Measurements from ENCODE around the gene PAK6. TPM values are rescaled to one million over a fixed set of nuclear protein-coding genes. Genes with fewer than 3 reads are reported as not detected.

Gene PAK6
- total RNA-seq, 1 donor: not detected

DNA sequence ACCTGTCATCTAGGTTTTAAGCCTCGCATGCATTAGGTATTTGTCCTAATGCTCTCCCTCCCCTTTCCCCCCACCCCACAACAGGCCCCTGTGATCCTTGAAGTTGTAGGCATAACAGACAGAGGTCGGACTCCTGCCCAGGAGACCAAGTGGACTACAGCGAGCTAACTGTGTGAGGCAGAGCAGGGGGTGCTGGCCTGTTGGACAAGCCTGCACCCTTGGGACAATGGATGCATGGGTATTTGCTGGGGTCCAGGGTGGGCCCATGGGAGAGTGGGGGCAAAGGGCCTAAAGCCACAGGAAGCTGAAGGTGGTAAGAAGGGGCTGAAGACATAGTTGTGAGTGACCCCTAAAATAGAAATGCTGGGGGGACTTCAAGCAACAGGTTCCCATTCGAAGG is 66.4 kb downstream of the PAK6 start:
- Histone ChIP-seq H3K36me3 (ENCODE audit: insufficient read depth, low read length) (no peaks in the 10 kb centered on the region), H3K4me1 (ENCODE audit: insufficient read depth, low read length) (no peaks in the 10 kb centered on the region)

DNA sequence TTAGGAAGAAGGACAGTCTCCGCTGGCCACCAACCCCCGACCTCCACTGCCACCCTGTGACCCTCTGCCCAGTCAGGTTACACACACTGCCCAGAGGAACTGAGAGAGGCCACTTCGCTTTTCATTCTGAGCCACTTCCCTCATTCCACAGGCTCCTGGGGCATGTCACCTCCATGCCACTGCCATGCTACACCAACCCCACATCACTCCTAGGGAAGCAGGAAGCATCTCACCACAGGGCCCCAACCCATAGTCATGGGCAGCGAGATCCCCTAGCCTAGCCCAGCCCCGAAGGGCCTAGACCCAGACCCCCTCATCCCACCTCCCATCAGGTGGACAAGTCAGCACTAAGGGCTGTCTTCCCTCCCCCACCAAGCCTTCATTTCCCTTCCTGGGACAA is 67.5 kb downstream of the PAK6 start:
- Histone ChIP-seq H3K4me2 (ENCODE audit: insufficient read depth, low read length) (no peak overlapping the region), H3K9me3 (ENCODE audit: low read depth, low read length) (no peaks in the 10 kb centered on the region), H4K20me1 (ENCODE audit: insufficient read depth, low read length) (no peaks in the 10 kb centered on the region), H3K79me2 (ENCODE audit: insufficient read depth, low read length) (no peaks in the 10 kb centered on the region), H3K27ac (ENCODE audit: low read depth, low read length) (no peak overlapping the region), H3K36me3 (ENCODE audit: insufficient read depth, low read length) (no peaks in the 10 kb centered on the region), H3K4me1 (ENCODE audit: insufficient read depth, low read length) (no peaks in the 10 kb centered on the region), H3K4me3 (ENCODE audit: insufficient read depth, low read length) (no peak overlapping the region), H3K27me3 (ENCODE audit: insufficient read depth, low read length) (peaks cover 37% of the 10 kb centered on the region), H2AFZ (ENCODE audit: low read length) (no peak overlapping the region)
- TF ChIP-seq, protein P1, sequence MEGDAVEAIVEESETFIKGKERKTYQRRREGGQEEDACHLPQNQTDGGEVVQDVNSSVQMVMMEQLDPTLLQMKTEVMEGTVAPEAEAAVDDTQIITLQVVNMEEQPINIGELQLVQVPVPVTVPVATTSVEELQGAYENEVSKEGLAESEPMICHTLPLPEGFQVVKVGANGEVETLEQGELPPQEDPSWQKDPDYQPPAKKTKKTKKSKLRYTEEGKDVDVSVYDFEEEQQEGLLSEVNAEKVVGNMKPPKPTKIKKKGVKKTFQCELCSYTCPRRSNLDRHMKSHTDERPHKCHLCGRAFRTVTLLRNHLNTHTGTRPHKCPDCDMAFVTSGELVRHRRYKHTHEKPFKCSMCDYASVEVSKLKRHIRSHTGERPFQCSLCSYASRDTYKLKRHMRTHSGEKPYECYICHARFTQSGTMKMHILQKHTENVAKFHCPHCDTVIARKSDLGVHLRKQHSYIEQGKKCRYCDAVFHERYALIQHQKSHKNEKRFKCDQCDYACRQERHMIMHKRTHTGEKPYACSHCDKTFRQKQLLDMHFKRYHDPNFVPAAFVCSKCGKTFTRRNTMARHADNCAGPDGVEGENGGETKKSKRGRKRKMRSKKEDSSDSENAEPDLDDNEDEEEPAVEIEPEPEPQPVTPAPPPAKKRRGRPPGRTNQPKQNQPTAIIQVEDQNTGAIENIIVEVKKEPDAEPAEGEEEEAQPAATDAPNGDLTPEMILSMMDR (IDR thresholded peaks at IDR 0.05; ENCODE audit: extremely low read depth, low read depth, low read length): no peak
- DNase-seq (ENCODE audit: insufficient read length, low spot score, missing footprints): peak; percentile 57

More for the DNA sequence above, 66.4 kb downstream of the PAK6 start:
- H4K20me1 ChIP-seq (ENCODE audit: insufficient read depth, low read length): no peaks in the 10 kb centered on the region
- no peak overlapping the region for H2AFZ ChIP-seq (ENCODE audit: low read length)
- H3K4me3 ChIP-seq (ENCODE audit: insufficient read depth, low read length): no peak overlapping the region
- H3K9me3 ChIP-seq (ENCODE audit: low read depth, low read length): no peaks in the 10 kb centered on the region
- no peak overlapping the region for H3K4me2 ChIP-seq (ENCODE audit: insufficient read depth, low read length)
- H3K27ac ChIP-seq (ENCODE audit: low read depth, low read length): no peak overlapping the region
- TF ChIP-seq, protein P1 (IDR thresholded peaks at IDR 0.05; ENCODE audit: extremely low read depth, low read depth, low read length): no peak
- DNase-seq (ENCODE audit: insufficient read length, low spot score, missing footprints): no peak
- H3K79me2 ChIP-seq (ENCODE audit: insufficient read depth, low read length): no peaks in the 10 kb centered on the region
- H3K27me3 ChIP-seq (ENCODE audit: insufficient read depth, low read length): peaks cover 35% of the 10 kb centered on the region

DNA sequence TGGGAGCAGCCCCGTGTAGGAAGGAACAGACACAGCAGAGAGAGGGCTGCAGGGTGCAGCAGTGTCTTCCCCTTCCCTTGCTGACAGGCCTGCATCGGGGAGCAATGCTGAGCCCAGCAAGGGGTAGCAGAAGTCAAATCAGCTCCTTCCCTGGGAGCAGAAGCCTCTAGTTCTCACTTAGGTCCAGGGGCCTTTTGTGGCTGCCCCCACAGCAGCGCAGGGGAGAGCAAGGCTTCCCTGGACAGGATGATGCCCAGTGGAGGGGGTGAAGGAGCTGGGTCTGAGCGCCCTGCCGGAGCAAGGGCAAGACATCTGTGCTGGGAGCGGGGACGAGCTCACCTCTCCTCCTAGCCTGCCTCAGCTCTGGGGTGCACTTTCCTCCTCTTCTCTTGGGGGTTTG is 68.0 kb downstream of the PAK6 start:
- Histone ChIP-seq H3K27me3 (ENCODE audit: insufficient read depth, low read length) (peaks cover 41% of the 10 kb centered on the region), H3K27ac (ENCODE audit: low read depth, low read length) (no peak overlapping the region), H2AFZ (ENCODE audit: low read length) (no peak overlapping the region), H4K20me1 (ENCODE audit: insufficient read depth, low read length) (no peaks in the 10 kb centered on the region), H3K9me3 (ENCODE audit: low read depth, low read length) (no peaks in the 10 kb centered on the region), H3K79me2 (ENCODE audit: insufficient read depth, low read length) (no peaks in the 10 kb centered on the region), H3K4me3 (ENCODE audit: insufficient read depth, low read length) (no peak overlapping the region), H3K4me1 (ENCODE audit: insufficient read depth, low read length) (no peaks in the 10 kb centered on the region), H3K36me3 (ENCODE audit: insufficient read depth, low read length) (no peaks in the 10 kb centered on the region), H3K4me2 (ENCODE audit: insufficient read depth, low read length) (no peak overlapping the region)
- DNase-seq (ENCODE audit: insufficient read length, low spot score, missing footprints): no peak
- TF ChIP-seq, protein P1 (IDR thresholded peaks at IDR 0.05; ENCODE audit: extremely low read depth, low read depth, low read length): no peak

DNA sequence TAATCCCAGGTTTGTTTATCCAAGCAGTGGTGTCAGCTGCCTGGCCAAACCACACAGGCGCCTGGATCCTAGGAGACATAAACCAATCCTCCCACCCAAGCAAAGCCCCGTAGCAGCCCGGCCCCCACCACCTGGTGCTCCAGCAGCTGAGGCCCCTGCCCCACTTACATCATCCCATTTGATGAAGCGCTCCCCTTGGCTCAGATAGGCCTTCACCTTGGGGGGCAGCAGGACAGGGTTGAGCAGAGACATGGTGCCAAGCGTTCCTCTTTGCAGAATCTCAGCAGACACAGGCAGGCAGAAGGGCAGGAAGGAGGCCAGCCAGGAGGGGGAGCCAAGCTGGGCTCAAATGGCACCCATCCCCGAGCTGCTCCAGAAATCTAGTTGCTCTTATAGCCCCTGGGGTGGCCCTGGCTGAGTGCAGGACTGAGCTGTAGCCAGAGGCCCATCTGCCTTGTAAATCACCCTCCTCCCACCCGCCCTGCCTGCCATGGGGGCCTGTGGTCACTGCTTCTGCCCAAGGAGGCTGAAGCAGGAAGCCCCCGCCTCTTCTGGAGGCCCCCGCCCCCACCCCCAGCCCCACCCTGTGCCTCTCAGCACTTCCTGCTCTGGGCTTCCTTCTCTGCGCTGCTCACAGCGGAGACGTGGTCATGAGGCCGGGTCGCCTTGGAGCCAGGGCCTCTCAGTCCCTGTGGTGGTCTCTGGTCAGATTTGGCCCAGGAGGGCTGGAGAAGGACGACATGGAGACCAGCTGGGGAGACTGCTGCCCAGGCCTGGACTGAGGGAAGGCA is 68.8 kb downstream of the PAK6 start, which contains the start of gene PLCB2:
Gene PLCB2 (minus strand): TSS at position 515 of the 791 bp plus-strand sequence. CDS start 263 bp downstream, at position 252.
- Histone ChIP-seq H4K20me1 (ENCODE audit: insufficient read depth, low read length) (no peaks in the 10 kb centered on the region), H3K4me3 (ENCODE audit: insufficient read depth, low read length) (no peak within 1 kb of the TSS), H3K27ac (ENCODE audit: low read depth, low read length) (no peak within 1 kb of the TSS), H3K9me3 (ENCODE audit: low read depth, low read length) (no peaks in the 10 kb centered on the region), H3K36me3 (ENCODE audit: insufficient read depth, low read length) (no peaks in the 10 kb centered on the region), H3K4me2 (ENCODE audit: insufficient read depth, low read length) (no peak within 1 kb of the TSS), H3K4me1 (ENCODE audit: insufficient read depth, low read length) (no peaks in the 10 kb centered on the region), H3K27me3 (ENCODE audit: insufficient read depth, low read length) (peaks cover 43% of the 10 kb centered on the region), H3K79me2 (ENCODE audit: insufficient read depth, low read length) (no peaks in the 10 kb centered on the region), H2AFZ (ENCODE audit: low read length) (no peak within 1 kb of the TSS)
- TF ChIP-seq, protein P1 (IDR thresholded peaks at IDR 0.05; ENCODE audit: extremely low read depth, low read depth, low read length): peak; percentile 26
- no peak for DNase-seq (ENCODE audit: insufficient read length, low spot score, missing footprints)

Data from osteoblast (primary cell).